SK-N-MC (cell line): ENCODE measurements around the gene HELZ.
"Not testable (repeated sequence)": the region's sequence is repeated elsewhere in the genome, so short reads cannot be mapped to it uniquely, and the experiment has no call there.

Experiments
- EZH2 ChIP-seq: fragments of 200-600 bp; sonication (generic); IDR thresholded peaks from one replicate; pipeline ENCODE4 v1.6.1; 2017; ENCODE audit warnings: antibody characterized with exemption
- POLR2AphosphoS5 ChIP-seq: IDR thresholded peaks from 2 replicates; pipeline ENCODE4 v1.6.1; 2012; ENCODE audit warnings: mild to moderate bottlenecking, low read depth, low read length, borderline replicate concordance

DNA sequence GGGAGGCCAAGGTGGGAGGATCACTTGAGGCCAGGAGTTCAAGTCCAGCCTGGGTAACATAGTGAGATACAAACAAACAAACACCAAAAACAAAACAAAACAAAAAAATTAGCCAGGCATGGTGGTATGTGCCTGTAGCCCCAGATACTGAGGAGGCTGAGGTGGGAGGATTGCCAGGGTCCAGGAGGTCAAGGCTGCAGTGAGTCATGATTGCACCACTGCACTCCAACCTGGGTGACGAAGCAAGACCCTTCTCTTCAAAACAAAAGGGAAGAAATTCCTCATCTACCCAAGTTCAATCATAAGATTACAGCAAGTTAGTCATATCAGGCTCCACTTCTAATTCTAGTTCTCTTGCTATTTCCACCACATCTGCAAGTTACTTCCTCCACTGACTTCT, 149.7 kb downstream of the HELZ start:
- TF ChIP-seq POLR2AphosphoS5, EZH2: not testable (repeated sequence)
